Measurements from ENCODE around the gene CDK15. TPM values are rescaled to one million over a fixed set of nuclear protein-coding genes. Genes with fewer than 3 reads are reported as not detected.

The CDK15 gene
- total RNA-seq, 1 donor, result 3.5 TPM

DNA sequence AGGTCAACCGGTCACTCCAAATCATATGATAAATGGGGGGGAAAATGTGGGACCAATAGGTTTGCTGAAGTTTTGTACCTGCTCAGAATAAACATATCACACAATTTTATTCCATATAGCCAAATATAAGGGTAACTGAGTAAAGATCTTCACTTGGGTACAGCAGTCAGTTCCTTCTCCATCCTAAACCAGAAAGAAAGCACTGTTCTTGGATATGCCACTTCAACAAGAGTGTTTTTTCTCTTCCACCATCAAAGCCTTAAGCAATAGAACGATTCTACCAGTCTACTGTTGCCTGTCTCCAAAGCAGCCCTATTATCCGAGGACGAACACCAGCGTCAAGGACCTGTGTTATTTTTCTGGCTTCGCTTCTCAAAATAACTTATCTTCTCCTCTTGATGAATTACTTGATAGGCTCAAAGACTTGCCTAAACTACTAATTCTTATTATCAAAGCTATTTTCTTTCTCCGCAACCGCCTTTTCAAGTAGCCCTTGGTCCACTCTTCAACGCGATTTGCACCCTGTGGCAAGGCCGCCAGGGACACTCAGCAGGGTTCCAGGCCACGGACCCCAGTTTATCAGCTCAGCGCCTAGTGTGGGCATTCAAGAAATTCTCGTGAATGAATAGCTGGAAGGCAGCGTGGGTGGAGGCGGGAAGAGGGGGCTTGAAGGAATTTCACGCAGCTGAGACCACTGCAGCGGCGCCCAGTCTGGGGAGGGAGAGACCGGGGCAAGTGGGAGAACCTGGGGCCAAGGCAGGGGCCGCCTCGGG, 26.2 kb upstream of the CDK15 start:
- peak; percentile 18 for DNase-seq (ENCODE audit: low read depth)
- TF ChIP-seq, protein P1, sequence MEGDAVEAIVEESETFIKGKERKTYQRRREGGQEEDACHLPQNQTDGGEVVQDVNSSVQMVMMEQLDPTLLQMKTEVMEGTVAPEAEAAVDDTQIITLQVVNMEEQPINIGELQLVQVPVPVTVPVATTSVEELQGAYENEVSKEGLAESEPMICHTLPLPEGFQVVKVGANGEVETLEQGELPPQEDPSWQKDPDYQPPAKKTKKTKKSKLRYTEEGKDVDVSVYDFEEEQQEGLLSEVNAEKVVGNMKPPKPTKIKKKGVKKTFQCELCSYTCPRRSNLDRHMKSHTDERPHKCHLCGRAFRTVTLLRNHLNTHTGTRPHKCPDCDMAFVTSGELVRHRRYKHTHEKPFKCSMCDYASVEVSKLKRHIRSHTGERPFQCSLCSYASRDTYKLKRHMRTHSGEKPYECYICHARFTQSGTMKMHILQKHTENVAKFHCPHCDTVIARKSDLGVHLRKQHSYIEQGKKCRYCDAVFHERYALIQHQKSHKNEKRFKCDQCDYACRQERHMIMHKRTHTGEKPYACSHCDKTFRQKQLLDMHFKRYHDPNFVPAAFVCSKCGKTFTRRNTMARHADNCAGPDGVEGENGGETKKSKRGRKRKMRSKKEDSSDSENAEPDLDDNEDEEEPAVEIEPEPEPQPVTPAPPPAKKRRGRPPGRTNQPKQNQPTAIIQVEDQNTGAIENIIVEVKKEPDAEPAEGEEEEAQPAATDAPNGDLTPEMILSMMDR (IDR thresholded peaks at IDR 0.05; ENCODE audit: insufficient read depth, low read depth, low read length), result no peak
- H3K4me3 ChIP-seq (ENCODE audit: low read depth, low read length), result peak overlapping the region; percentile 96

DNA sequence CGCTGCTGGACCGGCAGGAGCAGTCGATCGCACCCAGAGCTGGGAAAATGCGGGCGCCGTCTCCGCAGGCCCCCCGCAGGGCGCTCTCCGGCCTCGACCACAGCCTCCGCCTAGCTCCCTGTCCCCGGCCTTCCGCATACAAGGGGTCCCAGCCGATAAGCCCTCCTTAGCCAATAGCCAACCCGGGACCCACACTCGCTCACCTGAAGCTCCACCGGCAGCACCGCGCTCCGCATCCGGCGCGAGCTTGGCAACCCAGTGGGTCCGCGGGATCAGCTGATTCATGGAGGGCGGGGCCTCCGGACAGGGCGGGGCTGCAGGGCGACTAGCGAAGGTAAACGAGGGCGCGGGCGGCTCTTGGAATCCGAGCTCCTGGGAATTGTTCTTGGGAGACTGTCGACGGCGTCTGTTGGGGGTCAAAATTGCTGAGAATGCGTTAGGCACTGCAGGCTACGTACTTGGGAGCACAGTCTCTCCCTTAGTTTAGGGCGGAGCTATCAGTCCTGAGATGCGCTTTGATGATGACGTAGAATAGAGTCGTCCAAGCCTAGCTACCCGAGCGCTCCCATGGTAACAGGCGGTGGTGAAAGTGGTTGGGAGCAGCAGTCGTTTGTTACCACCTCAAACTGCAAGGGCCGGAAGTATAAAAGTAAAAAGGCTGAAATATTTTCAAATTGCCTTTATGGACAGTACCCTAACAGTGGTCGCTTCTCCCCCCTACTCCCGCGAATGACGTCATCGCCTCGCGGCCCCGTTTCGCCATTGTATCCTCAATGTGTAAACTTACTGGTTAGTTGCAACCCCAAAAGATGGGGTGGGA, 25.5 kb upstream of the CDK15 start, which contains the start of gene ALS2:
ALS2 (minus strand) TSS at position 260 of the 820 bp plus-strand sequence. CDS start 12,048 bp downstream, outside the sequence.
- H3K4me3 ChIP-seq (ENCODE audit: low read depth, low read length), result peak within 1 kb of the TSS; percentile 96
- TF ChIP-seq, protein P1 (IDR thresholded peaks at IDR 0.05; ENCODE audit: insufficient read depth, low read depth, low read length), result no peak
- peak; percentile 99 for DNase-seq (ENCODE audit: low read depth)

DNA sequence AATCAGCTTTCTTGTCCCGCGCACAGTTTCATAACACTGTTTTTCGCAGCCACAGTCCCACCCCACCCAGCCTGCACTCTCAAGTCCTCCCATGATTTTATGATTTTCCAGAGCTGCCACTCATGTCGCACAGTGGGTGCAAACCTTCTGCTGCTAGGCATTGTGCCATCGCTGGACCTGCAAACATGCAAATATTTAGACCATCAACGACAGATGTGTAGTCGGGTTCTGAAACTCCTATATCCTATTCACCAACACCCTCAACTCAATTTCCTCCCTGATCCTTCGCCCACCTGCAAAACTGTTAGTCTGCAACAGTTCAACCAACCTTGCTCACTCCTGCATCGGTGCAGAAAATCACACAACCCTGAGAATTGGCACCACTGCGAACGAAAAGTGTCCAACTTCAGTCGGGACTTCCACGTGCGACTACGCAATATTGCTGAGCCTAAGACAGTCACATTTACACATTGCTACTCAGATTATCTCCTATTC, 24.7 kb upstream of the CDK15 start:
- peak overlapping the region; percentile 96 for H3K4me3 ChIP-seq (ENCODE audit: low read depth, low read length)
- TF ChIP-seq, protein P1 (IDR thresholded peaks at IDR 0.05; ENCODE audit: insufficient read depth, low read depth, low read length), result no peak
- DNase-seq (ENCODE audit: low read depth), result peak; percentile 7

DNA sequence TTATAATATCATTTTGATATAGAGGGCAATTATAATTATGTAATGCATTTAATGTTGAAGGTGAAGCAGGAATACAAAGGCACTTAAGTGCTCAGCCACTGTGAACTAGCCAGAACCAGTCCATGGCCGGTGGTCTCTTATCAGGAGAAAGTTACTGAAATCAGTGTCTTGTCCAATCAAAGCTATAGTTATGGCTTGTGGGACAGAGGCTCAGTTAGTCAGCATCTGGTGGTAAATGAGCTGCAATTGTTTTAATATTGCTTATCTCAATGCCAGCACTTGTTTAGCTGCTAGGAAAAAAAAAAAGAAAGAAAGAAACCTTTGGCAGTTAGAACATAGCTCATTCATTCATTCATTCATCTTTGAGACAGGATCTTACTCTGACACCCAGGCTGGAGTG, 21.8 kb upstream of the CDK15 start:
- DNase-seq (ENCODE audit: low read depth), result no peak
- TF ChIP-seq, protein P1 (IDR thresholded peaks at IDR 0.05; ENCODE audit: insufficient read depth, low read depth, low read length), result no peak
- no peak overlapping the region for H3K4me3 ChIP-seq (ENCODE audit: low read depth, low read length)

DNA sequence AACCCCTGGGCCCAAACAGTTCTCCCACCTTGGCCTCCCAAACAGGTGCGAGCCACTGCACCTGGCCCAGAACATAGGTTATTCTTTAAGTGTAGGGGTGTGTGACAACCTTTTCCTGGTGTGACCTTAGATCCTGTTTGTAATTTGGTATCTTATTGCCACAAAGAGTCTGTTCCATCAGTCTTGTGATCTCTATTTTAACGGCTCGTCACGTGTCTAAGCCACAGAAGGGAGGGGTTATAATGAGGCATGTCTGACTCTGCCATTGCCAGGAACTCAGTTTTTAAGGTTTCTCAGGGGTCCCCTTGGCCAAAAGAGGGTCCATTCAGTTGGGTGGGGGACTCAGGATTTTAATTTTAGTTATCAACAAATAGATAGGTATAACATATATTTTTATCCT, 21.2 kb upstream of the CDK15 start:
- TF ChIP-seq, protein P1 (IDR thresholded peaks at IDR 0.05; ENCODE audit: insufficient read depth, low read depth, low read length), result no peak
- H3K4me3 ChIP-seq (ENCODE audit: low read depth, low read length), result no peak overlapping the region
- no peak for DNase-seq (ENCODE audit: low read depth)

DNA sequence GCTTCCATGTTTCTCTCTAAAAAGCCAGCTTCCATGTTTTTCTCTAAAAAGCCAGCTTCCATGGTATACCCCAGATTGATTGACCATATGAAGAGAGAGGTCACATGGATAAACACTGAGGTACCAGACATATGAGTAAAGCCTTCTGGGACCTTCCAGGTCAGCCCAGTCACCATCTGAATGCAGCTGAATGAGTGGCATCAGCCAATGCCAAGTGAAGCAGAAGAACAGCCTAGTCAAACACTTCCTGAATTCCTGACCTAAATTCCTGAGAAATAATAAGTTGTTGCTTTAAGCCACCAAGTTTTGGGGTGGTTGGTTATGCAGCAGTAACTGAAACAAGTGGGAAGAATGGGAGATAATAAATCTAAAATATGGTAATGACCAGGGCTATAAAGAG, 19.9 kb upstream of the CDK15 start:
- no peak overlapping the region for H3K4me3 ChIP-seq (ENCODE audit: low read depth, low read length)
- TF ChIP-seq, protein P1 (IDR thresholded peaks at IDR 0.05; ENCODE audit: insufficient read depth, low read depth, low read length), result no peak
- DNase-seq (ENCODE audit: low read depth), result no peak

All from fibroblast of villous mesenchyme (primary cell).